DMS153 treated with DMSO at 0.1 percent for 48 hours (cell line): ENCODE measurements around the gene ADPRM.

Experiments used
- DNase-seq: peaks from one replicate; lab custom pipeline; 2025; ENCODE audit not compliant: unreplicated experiment; lab: John Stamatoyannopoulos, UW

The ADPRM gene

GRCh38 chr17:10739386-10739785 lies 42.0 kb downstream of the ADPRM start:
- no peak for DNase-seq

- no peak for DNase-seq
These were observed 44.2 kb downstream of the ADPRM start for GRCh38 chr17:10741416-10742135.

- DNase-seq = no peak
These were observed 45.0 kb downstream of the ADPRM start for GRCh38 chr17:10742431-10742830.

DNA sequence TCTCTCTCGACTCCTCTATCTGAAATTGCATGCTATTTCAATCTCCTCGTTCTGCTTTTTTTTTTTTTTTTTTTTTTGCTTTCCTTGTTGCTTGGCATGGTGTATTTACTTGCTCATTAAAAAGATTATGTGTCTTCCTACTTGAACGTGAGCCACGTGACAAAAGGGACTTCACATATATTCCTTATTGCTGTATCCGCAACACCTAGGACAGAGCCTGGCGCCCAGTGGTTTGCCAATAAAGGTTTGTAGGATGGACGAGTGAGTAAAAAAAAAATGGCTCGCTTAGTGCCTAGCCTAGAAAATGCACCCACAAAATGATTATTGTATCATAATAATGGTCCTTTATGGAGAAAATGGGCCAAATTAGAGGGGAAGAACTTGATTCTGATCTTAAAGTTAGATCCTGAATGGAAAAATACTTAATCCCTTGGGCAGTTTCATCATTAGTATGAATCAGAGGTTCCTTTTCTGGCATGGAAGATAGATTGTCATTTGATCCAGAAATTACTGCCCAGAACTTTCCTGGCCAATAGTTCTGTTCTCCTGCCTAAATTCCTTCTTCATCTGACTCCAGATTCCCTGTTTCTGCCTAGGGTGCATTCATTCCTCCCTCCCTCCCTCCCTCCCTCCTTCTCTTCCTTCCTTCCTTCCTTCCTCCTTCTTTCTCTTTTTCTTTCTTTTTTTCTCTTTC lies 46.1 kb downstream of the ADPRM start:
- no peak for DNase-seq

- DNase-seq = no peak
These were observed 47.2 kb downstream of the ADPRM start for GRCh38 chr17:10744501-10745000.

GRCh38 chr17:10745231-10745630 lies 47.8 kb downstream of the ADPRM start:
- no peak for DNase-seq

- DNase-seq = no peak
These were observed 51.3 kb downstream of the ADPRM start for GRCh38 chr17:10748531-10749181.

- DNase-seq = no peak
These were observed 52.8 kb downstream of the ADPRM start for GRCh38 chr17:10750210-10750609.

DNA sequence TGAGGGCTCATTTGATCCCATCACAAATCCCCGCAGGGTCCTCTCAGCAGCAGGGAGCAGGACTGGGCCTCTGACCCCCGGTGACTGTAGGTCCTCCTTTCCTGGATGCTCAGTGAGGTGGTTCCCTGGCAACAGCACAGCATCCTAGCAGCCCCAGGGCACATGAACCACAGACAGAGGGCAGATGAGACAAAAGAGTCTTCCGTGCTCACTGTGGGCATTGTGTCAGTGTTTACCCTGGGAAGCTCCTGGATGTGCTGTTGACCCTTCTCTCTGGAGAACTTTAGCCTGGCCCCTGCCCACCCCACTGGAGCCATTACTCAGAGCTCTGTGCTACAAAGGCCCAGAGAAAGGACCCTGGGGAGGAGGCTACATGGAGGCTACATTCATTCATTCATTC lies 54.2 kb downstream of the ADPRM start:
- no peak for DNase-seq

DNA sequence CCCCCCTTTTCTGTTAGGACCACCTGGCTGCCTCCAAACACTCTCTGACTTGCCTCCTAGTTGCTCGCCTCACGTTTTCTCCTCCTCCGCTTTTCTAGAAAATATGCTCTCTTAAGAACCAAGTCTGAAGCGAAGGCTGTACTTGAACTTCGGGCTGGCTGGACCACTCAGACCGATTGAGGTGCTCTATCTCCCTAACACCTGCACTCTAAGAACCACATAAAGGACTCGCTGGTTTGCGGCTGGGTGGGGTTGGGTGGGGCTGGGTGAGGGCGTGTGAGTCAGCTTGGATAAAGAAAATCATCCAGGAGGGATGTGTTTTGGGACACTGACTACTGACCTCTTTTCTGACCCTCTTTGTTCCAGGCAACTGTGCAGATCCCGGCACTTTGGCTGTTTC lies 55.3 kb downstream of the ADPRM start:
- no peak for DNase-seq

GRCh38 chr17:10754109-10754508 lies 56.7 kb downstream of the ADPRM start:
- DNase-seq = no peak

DNA sequence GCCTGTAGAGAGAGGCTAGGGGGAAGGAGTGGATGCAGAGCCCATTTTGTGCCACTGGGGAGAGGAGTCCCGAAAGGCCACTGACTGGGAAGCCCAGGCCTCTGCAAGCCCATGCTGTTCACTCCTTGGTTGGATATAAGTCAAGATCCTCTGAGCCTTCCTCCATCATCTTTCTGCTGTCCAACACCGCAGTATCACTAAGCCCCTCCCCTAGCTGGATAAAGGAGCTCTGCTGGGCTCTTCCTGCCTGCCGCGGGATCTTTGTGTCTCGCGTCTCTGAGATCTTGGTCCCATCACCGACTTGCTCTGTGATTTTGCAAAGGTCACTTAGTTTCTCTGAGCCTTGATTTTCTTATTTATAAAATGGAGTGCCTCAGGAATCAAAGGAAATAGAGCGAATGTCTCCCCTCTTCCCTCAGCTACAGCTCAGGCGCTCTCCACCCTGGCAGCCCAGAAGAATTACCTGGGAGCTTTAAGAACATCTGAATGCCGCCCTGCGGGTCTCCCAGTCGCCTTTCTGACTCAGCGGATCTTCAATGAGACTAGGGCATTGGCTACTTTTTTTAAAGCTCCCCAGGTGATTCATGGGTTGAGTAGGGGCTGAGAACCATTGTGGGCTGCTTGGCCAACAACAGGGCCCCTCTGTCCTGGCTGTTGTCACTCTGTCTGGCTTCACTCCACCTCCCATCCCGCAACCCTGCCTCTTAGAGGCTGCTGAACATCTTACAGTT lies 57.6 kb downstream of the ADPRM start:
- DNase-seq = no peak

DNA sequence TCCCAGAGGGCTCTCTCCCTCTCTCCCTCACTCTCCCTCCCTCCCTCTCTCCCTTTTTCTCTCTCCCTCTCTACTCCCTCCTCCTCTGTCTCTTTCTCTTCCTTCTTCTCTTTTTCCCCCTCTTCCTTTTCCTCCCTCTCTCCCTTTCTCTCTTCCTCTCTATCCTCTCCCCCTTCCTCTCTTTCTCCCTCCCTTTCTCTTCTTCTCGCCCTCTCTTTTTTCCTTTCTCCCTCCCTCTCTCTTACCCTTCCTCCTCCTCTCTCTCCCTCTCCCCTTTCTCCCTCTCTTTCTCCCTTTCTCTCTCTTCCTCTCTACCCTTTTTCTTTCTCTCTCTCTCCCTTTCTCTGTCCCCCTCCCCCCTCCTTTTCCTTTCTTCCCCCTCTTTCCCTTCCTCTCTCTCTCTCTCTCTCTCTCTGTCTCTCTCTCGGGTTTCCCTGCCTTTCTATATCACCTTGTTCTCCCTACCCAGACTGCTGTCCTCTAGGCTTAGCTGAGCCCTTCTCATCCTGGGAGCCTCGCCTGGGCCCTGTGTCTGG lies 58.3 kb downstream of the ADPRM start:
- DNase-seq = no peak

- DNase-seq = no peak
These were observed 58.8 kb downstream of the ADPRM start for GRCh38 chr17:10756185-10756584.

- DNase-seq = no peak
These were observed 59.2 kb downstream of the ADPRM start for GRCh38 chr17:10756619-10757018.

GRCh38 chr17:10757067-10757466 lies 59.7 kb downstream of the ADPRM start:
- DNase-seq = no peak

GRCh38 chr17:10757647-10758046 lies 60.3 kb downstream of the ADPRM start:
- DNase-seq = no peak

GRCh38 chr17:10758062-10758461 lies 60.7 kb downstream of the ADPRM start:
- no peak for DNase-seq
